Neural cell (in vitro differentiated cells): Measurements from ENCODE around the gene AGAP3.

Experiments used
- CTCF ChIP-seq: fragments of 450-650 bp; IDR thresholded peaks from 2 replicates; pipeline ENCODE4 v1.5.1; 2014; ENCODE audit warnings: antibody characterized with exemption, mild to moderate bottlenecking, moderate library complexity; ENCODE audit not compliant: poor library complexity, severe bottlenecking
- EP300 ChIP-seq: fragments of 450-650 bp; conservative IDR thresholded peaks from 2 replicates; pipeline ENCODE4 v1.6.1; 2014; ENCODE audit warnings: antibody characterized with exemption, mild to moderate bottlenecking, moderate library complexity; ENCODE audit not compliant: poor library complexity, severe bottlenecking
- MXI1 ChIP-seq: fragments of 450-650 bp; conservative IDR thresholded peaks from 2 replicates; pipeline ENCODE4 v1.6.1; 2014; ENCODE audit warnings: antibody characterized with exemption, mild to moderate bottlenecking; ENCODE audit not compliant: poor library complexity, severe bottlenecking
- POLR2AphosphoS5 ChIP-seq: IDR thresholded peaks from 2 replicates; pipeline ENCODE4 v1.6.1; 2012

DNA sequence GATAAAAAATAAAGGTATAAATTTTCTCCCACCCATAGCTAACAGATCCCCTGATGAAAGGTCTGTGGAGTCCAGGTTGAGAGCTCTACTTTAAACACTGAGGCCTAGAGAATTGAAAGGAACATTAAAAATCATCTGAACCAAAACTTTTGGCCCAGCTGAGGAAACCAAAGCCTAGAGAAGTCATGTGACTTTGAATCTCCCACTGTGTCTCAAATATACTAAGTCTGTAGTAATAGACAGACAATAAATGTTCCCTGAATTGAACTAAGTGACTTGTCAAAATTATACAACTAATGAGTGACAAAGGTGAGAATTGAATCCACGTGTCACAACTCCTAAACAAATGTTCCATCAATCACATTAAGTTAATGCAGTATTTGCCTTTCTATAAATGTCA lies 75.5 kb downstream of the AGAP3 start:
- TF ChIP-seq POLR2AphosphoS5 (no peak), CTCF (no peak), MXI1 (no peak), EP300 (no peak)
